IPS-18c (cell line): ENCODE data around the gene DTWD1.
"Not testable (repeated sequence)": the region's sequence is repeated elsewhere in the genome, so short reads cannot be mapped to it uniquely, and the experiment has no call there.

Experiments
- H3K4me3 ChIP-seq: 2 replicates; pipeline ENCODE4 v1.7.0; 2013; ENCODE audit warnings: low read depth, mild to moderate bottlenecking, low read length, moderate library complexity; ENCODE audit not compliant: insufficient read depth
- H3K9me3 ChIP-seq: one replicate; pipeline ENCODE4 v1.6.1; 2013; ENCODE audit warnings: mild to moderate bottlenecking, low read length, moderate library complexity; ENCODE audit not compliant: control insufficient read depth, insufficient read depth

Gene DTWD1

GRCh38 chr15:49628379-49628778, 7.5 kb downstream of the DTWD1 start:
- Histone ChIP-seq H3K9me3 (no peaks in the 10 kb centered on the region), H3K4me3 (no peak overlapping the region)

DNA sequence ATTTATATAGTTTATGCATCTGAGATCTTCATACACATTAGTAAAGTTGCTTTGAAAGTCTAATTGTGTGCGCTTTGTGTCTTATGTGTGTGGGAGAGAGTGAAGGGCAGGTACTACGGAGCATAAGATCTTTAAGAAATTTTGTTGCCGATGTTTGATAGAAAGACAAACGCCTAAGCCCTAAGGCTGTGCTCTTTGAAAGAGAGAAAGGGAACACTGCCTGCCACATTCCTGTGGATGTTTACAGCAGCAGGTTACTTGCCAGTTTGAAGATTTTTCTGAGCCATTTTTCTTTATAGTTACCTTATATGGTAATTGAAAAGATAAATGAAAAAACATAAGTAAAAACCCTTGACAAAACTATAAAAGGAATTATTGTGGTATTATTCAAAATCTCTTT, 17.0 kb downstream of the DTWD1 start:
- Histone ChIP-seq H3K9me3 (no peaks in the 10 kb centered on the region), H3K4me3 (no peak overlapping the region)

DNA sequence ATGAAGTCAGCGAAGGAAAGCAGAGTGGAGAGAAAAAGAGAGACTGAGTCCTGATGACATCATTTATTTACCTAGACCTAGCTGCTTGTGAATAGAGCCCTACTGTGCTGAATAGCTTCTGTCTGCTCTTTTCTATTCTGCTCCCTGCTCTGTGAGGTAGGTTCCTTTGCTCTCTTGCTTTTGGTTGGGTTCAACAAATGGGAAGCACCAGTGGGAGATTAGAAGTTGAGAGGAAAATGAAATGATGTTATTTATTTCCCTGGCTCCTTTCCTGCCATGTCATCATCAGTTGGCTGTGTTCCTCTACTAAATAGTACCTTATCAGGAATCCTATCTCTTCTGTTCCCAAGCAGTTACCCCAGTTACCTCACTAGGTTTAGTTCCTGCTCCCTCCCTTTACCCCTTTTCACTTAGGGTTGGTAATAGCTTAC, 23.5 kb downstream of the DTWD1 start:
- H3K9me3 ChIP-seq, result no peaks in the 10 kb centered on the region

GRCh38 chr15:49645277-49645676, 24.4 kb downstream of the DTWD1 start:
- Histone ChIP-seq H3K4me3 (no peak overlapping the region), H3K9me3 (no peaks in the 10 kb centered on the region)

More for the DNA sequence above, 23.5 kb downstream of the DTWD1 start:
- no peak overlapping the region for H3K4me3 ChIP-seq

DNA sequence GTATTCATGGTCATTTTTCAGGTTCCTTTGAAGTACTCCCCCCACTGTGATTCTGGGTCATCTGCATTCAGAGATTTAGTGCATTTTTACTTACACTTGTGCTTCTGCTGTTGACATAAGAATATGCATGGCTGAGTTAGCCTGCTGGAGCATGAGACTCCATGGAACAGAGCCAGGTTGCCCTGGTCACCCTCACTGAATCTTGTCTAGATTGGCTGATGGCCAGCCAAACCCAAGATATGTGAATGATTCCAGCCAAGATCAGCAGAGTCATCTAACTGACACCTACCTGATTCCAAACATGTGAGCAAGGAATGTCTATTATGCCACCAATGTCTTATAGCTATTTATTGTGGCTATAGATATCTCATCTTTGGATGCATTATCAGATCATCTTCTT, 25.1 kb downstream of the DTWD1 start:
- H3K4me3 ChIP-seq, result no peak overlapping the region
- H3K9me3 ChIP-seq, result no peaks in the 10 kb centered on the region

DNA sequence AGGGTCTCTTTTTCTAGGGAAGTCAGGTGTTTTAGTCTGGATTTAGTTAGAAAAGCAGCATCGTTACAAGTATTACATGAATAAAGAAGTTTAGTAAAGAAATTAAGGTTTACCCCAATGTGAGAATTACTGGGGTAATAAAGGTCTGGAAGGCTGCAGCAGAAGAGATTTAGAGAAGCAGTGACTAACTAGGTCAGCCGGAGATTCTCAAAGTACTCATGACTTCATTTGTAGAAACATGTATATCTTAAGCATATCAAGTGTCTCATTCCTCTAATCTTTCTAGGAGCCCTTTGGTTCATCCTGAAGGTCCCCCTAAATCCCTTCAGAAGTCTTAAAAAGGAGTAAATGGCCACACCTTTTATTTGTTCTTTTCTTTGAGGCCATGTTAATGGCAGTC, 26.0 kb downstream of the DTWD1 start:
- H3K4me3 ChIP-seq, result no peak overlapping the region
- no peaks in the 10 kb centered on the region for H3K9me3 ChIP-seq

- Histone ChIP-seq H3K4me3 (no peak overlapping the region), H3K9me3 (no peaks in the 10 kb centered on the region)
Measured at GRCh38 chr15:49649987-49650386, 29.1 kb downstream of the DTWD1 start.

DNA sequence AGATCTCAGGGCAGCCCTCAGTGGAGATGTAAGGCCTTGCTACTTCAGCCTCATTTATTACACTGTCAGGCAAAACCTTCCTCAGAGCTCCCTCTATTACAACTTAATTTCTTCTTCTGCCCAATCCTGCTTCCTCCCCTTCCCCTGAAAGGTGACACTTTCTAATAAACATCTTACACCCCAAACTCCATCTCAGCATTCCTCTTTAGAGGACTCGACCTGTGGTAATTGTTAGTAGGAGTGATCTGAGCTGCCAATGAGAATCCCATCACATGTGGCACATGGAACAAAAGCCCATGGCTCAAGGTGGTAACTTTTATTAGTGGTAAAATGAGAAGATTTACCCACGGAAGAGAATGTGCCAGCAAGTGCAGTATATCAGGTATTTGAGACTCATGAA, 29.8 kb downstream of the DTWD1 start:
- no peak overlapping the region for H3K4me3 ChIP-seq
- H3K9me3 ChIP-seq, result no peaks in the 10 kb centered on the region

DNA sequence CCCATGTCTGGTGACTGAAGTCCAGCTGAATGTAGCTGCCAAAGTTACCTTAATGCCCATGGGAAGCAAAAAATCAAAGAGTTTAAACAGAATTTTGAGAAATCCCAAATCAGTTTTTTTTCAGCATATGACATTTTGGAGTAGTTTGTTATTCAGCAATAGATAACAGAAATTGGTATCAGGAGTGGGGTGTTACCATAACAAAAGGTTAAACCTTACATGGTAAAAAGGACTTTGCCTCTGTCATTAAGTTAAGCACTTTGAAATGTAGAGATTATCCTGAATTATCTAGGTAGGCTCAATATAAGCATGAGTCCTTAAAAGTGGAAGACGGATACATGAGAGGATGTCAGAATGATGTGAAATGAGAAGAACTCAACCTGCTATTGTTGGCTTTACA, 32.1 kb downstream of the DTWD1 start:
- Histone ChIP-seq H3K4me3 (no peak overlapping the region), H3K9me3 (no peaks in the 10 kb centered on the region)

DNA sequence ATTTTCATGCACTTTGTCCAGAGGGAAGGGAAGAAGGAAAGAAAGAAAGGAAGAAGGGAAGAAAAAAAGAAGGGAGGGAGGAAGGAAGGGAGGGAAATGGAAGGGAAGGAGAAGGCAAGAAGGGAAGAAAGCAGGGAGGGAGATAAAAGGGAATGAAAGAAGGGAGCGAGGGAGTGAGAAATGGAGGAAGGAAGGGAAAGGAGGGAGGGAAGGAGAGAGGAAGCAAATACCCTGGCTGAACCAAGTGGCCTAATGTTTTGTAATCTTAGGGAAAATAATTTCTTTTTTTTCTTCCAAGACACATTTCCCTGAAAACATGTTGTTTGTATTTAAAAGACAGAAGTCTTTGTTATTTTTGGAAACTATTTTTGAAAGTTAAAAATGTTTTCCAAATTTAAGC, 35.9 kb downstream of the DTWD1 start:
- Histone ChIP-seq H3K4me3 (no peak overlapping the region), H3K9me3 (no peaks in the 10 kb centered on the region)

DNA sequence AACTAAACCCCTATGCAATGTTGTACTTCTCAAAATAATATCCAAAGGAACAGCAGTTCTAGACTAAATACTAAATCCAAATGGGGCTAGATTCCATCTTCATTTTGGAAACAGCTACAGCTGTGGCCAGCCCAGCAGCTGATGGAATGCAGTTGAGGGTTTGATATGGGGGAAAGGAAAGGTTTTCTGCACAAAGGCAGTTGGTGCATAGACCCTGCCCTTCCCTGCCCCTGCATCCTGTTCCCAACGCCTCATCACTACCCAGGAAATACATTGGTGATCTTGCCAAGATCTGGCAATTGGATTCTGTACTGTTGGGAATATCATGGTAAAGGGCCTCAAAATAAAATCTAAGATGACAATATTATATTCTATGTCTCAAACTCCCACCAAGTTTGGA, 43.9 kb downstream of the DTWD1 start:
- Histone ChIP-seq H3K4me3 (no peak overlapping the region), H3K9me3 (no peaks in the 10 kb centered on the region)

GRCh38 chr15:49666486-49666885, 45.6 kb downstream of the DTWD1 start:
- H3K9me3 ChIP-seq, H3K4me3 ChIP-seq: not testable (repeated sequence)

- no peak overlapping the region for H3K4me3 ChIP-seq
- H3K9me3 ChIP-seq, result no peaks in the 10 kb centered on the region
Measured at GRCh38 chr15:49669288-49669687, 48.4 kb downstream of the DTWD1 start.

DNA sequence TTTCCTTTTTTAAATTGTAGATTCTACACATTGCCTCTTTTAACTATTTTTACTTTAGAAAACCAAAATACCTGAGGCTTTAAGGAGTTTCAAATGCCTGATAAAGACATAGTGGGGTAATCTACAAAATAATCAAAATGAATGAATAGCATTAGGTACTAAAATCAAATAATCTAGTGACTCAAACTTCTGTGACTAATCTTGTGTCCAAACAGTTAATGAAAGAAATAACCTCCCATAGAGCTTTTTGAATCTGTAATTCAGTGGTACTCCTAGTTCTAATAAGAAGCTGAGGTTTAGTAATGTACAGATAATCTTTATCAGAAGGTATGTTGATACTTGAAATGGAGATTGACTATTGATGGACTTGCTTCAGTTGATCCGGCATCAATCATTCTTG, 53.0 kb downstream of the DTWD1 start:
- no peak overlapping the region for H3K4me3 ChIP-seq
- no peaks in the 10 kb centered on the region for H3K9me3 ChIP-seq

- Histone ChIP-seq H3K4me3 (no peak overlapping the region), H3K9me3 (no peaks in the 10 kb centered on the region)
Measured at GRCh38 chr15:49674370-49674769, 53.5 kb downstream of the DTWD1 start.

DNA sequence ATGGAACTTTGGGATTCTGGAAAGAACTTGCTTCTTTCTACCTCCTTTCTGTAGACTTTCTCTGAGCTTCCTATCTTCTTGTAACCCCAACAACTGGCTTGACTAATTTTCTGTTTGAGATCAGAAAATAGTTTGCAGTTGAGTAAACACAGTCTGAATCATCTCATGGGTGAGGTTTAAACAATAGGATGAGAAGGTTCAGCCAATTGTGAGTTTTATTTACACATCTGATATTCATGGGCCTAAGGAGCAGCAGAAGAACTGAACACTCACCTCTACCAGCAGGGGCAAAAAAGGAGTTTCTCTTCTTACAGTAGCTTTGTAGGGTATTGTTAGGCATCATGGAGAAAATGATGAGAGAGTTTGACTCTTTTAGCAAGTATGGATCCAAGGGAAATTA, 54.2 kb downstream of the DTWD1 start:
- H3K4me3 ChIP-seq, result no peak overlapping the region
- H3K9me3 ChIP-seq, result no peaks in the 10 kb centered on the region

DNA sequence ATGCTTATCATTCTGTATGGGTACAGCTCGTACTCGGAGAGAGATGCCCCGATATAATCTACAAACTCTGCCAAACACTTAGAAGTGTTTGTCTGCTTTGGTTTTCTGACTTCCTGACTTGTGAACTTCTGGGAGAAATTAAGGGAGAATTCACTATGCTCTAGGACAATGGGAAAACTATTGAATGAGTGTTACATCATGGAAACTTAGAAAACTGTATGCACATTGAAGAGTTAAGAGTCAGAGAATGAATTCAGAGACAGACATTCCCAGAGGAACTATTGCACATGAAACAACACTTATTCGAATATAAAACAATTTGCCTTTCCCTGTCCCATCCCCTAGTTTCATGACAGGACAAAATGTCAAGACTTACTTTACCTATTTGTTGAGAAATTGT, 57.8 kb downstream of the DTWD1 start:
- no peak overlapping the region for H3K4me3 ChIP-seq
- no peaks in the 10 kb centered on the region for H3K9me3 ChIP-seq

GRCh38 chr15:49686599-49686998, 65.8 kb downstream of the DTWD1 start:
- Histone ChIP-seq H3K4me3 (no peak overlapping the region), H3K9me3 (no peaks in the 10 kb centered on the region)

DNA sequence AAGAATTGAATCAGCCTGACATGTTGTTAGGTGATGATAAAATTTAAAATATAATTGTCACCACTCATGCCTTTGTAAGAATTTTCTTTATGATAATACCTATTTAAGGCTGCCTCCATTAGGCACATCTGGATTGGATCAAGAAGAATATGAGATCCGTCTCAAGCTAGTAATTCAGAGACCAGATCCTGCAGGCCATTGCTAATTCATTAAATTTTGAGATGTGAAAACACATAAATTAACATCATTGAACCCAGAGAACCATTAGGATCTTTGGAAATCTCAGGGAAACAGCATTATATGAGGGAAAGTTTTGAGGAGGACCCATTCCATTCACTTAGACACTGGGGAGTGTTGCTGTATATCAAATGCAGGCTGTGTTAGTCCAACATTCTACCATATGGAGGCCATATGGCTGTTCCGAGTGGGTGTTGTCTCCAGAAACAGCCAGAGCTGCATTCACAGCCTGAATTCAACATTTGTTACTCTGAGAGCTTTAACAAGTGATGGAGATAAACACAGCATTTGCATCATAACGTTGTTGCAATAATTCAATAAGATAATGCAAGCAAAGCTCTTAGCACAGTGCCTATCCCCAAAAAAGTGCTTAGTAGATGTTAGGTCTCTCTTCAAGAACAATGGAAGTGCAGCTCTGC, 67.4 kb downstream of the DTWD1 start:
- Histone ChIP-seq H3K9me3 (no peaks in the 10 kb centered on the region), H3K4me3 (no peak overlapping the region)
